ENCODE data around the gene CYB5B. TPM values are rescaled to one million over a fixed set of nuclear protein-coding genes. Genes with fewer than 3 reads are reported as not detected.

Gene CYB5B
- total and polyA plus RNA-seq, 4 donors = 38.7 to 86.3 (median 45.8) TPM

GRCh38 chr16:69376393-69377059 lies 47.9 kb upstream of the CYB5B start:
- TF ChIP-seq JUND (IDR thresholded peaks at IDR 0.05) = no peak
- no peak for TF ChIP-seq HNF4A (conservative IDR thresholded peaks at IDR 0.05)
- TF ChIP-seq MAX (IDR thresholded peaks at IDR 0.05) = no peak
- no peak for TF ChIP-seq RXRA (IDR thresholded peaks at IDR 0.05)
- no peak for TF ChIP-seq YY1 (IDR thresholded peaks at IDR 0.05)
- TF ChIP-seq CTCF (IDR thresholded peaks at IDR 0.05; ENCODE audit: low read depth, low read length, missing input control) = no peak
- H3K4me1 ChIP-seq (ENCODE audit: control insufficient read depth in 4 of 4, insufficient read depth in 4 of 4, low read length in 3 of 4) = peaks cover 0 to 14% (median 10%) of the 10 kb centered on the region in 4 donors
- DNase-seq (ENCODE audit: low spot score) = no peak
- no peaks in the 10 kb centered on the region for H3K9me3 ChIP-seq (ENCODE audit: control insufficient read depth in 4 of 4, low read length in 3 of 4)
- H3K27ac ChIP-seq (ENCODE audit: low read depth in 1 of 2, low read length in 2 of 2) = no peak overlapping the region
- H3K27me3 ChIP-seq (ENCODE audit: control insufficient read depth in 4 of 4, insufficient read depth in 4 of 4, low read length in 3 of 4) = no peaks in the 10 kb centered on the region
- WGBS = 96% methylated on average over 10 of the region's 10 CpGs
- H3K4me3 ChIP-seq (ENCODE audit: low read depth in 1 of 3, low read length in 3 of 3) = no peak overlapping the region
- peaks cover 3 to 30% (median 27%) of the 10 kb centered on the region in 4 donors for H3K36me3 ChIP-seq (ENCODE audit: control insufficient read depth in 4 of 4, insufficient read depth in 3 of 4, low read depth in 1 of 4, low read length in 3 of 4)
- H3K9ac ChIP-seq (ENCODE audit: low read depth in 1 of 2, low read length in 2 of 2) = no peak overlapping the region

GRCh38 chr16:69378036-69378435 lies 46.4 kb upstream of the CYB5B start:
- peaks cover 5 to 41% (median 33%) of the 10 kb centered on the region in 4 donors for H3K36me3 ChIP-seq (ENCODE audit: control insufficient read depth in 4 of 4, insufficient read depth in 3 of 4, low read depth in 1 of 4, low read length in 3 of 4)
- H3K4me3 ChIP-seq (ENCODE audit: low read depth in 1 of 3, low read length in 3 of 3) = no peak overlapping the region
- no peak overlapping the region for H3K27ac ChIP-seq (ENCODE audit: low read depth in 1 of 2, low read length in 2 of 2)
- DNase-seq (ENCODE audit: low spot score) = no peak
- 100% methylated on average over 1 of the region's 1 CpG for WGBS
- H3K4me1 ChIP-seq (ENCODE audit: control insufficient read depth in 4 of 4, insufficient read depth in 4 of 4, low read length in 3 of 4) = peaks cover 0 to 9% (median 6%) of the 10 kb centered on the region in 4 donors
- no peaks in the 10 kb centered on the region for H3K9me3 ChIP-seq (ENCODE audit: control insufficient read depth in 4 of 4, low read length in 3 of 4)
- no peaks in the 10 kb centered on the region for H3K27me3 ChIP-seq (ENCODE audit: control insufficient read depth in 4 of 4, insufficient read depth in 4 of 4, low read length in 3 of 4)
- H3K9ac ChIP-seq (ENCODE audit: low read depth in 1 of 2, low read length in 2 of 2) = no peak overlapping the region
- TF ChIP-seq SP1 (IDR thresholded peaks at IDR 0.05) (no peak), TAF1 (conservative IDR thresholded peaks at IDR 0.05) (no peak)

GRCh38 chr16:69378760-69379159 lies 45.7 kb upstream of the CYB5B start:
- H3K4me1 ChIP-seq (ENCODE audit: control insufficient read depth in 4 of 4, insufficient read depth in 4 of 4, low read length in 3 of 4) = peaks cover 0 to 2% (median 0%) of the 10 kb centered on the region in 4 donors
- H3K9ac ChIP-seq (ENCODE audit: low read depth in 1 of 2, low read length in 2 of 2) = no peak overlapping the region
- peaks cover 5 to 44% (median 34%) of the 10 kb centered on the region in 4 donors for H3K36me3 ChIP-seq (ENCODE audit: control insufficient read depth in 4 of 4, insufficient read depth in 3 of 4, low read depth in 1 of 4, low read length in 3 of 4)
- H3K4me3 ChIP-seq (ENCODE audit: low read depth in 1 of 3, low read length in 3 of 3) = no peak overlapping the region
- no peak for TF ChIP-seq TAF1 (conservative IDR thresholded peaks at IDR 0.05)
- TF ChIP-seq EGR1 (IDR thresholded peaks at IDR 0.05; ENCODE audit: low read depth in 2 of 2) = no peak
- TF ChIP-seq MAX (IDR thresholded peaks at IDR 0.05) = no peak
- no peak for TF ChIP-seq RAD21 (IDR thresholded peaks at IDR 0.05)
- TF ChIP-seq ZBTB33 (IDR thresholded peaks at IDR 0.05) = no peak
- no peak for TF ChIP-seq HNF4G (IDR thresholded peaks at IDR 0.05)
- TF ChIP-seq JUND (IDR thresholded peaks at IDR 0.05) = no peak
- no peak for TF ChIP-seq YY1 (IDR thresholded peaks at IDR 0.05)
- TF ChIP-seq NR2F2 (IDR thresholded peaks at IDR 0.05) = no peak
- no peak for TF ChIP-seq HNF4A (conservative IDR thresholded peaks at IDR 0.05)
- DNase-seq (ENCODE audit: low spot score) = no peak
- H3K27ac ChIP-seq (ENCODE audit: low read depth in 1 of 2, low read length in 2 of 2) = no peak overlapping the region
- no peaks in the 10 kb centered on the region for H3K9me3 ChIP-seq (ENCODE audit: control insufficient read depth in 4 of 4, low read length in 3 of 4)
- 81% methylated on average over 1 of the region's 1 CpG for WGBS
- no peaks in the 10 kb centered on the region for H3K27me3 ChIP-seq (ENCODE audit: control insufficient read depth in 4 of 4, insufficient read depth in 4 of 4, low read length in 3 of 4)

Data from liver (tissue), 9 donors.